Measurements from ENCODE around the gene UNC119B. TPM values are rescaled to one million over a fixed set of nuclear protein-coding genes. Genes with fewer than 3 reads are reported as not detected.
A peak's percentile ranks its signal among the peaks of the same experiment; 100 is the strongest.

UNC119B gene
- polyA plus RNA-seq, 1 of the 3 experiments (the other 2 are of a cell fraction) = 23.6 TPM

- H2AFZ ChIP-seq (ENCODE audit: low read depth) = peak overlapping the region; percentile 17; the same call in 1 of the 2 replicates
- POLR2A ChIA-PET = interaction anchor here (0.6 to 2.1 kb wide), 4 partner anchors 10 to 332 kb away, joined by 3 to 8 read pairs (median 6); no protein-coding TSS in a partner anchor
- H3K79me2 ChIP-seq (ENCODE audit: insufficient read depth) = peaks cover 37% of the 10 kb centered on the region
Measured at GRCh38 chr12:120711411-120711810, 1.2 kb downstream of the UNC119B start.

GRCh38 chr12:120712610-120713009 is 2.4 kb downstream of the UNC119B start:
- no peaks in the 10 kb centered on the region for H4K20me1 ChIP-seq (ENCODE audit: insufficient read depth)
- no peak overlapping the region for H3K27ac ChIP-seq (ENCODE audit: low read depth in 2 of 2, low read length in 1 of 2)
- no peaks in the 10 kb centered on the region for H3K9me3 ChIP-seq
- no peak overlapping the region for H3K4me2 ChIP-seq
- DNase-seq = no peak
- ChIA-PET CTCF (interaction anchor here (1.2 to 5.3 kb wide), 6 partner anchors 10 to 259 kb away, joined by 3 to 67 read pairs (median 6); partner anchors contain the start of genes MLEC and POP5), POLR2A (no interaction called here)
- H3F3A ChIP-seq (replicated peaks; ENCODE audit: insufficient read depth) = peaks cover 15% of the 10 kb centered on the region
- H2AFZ ChIP-seq (ENCODE audit: low read depth) = no peak overlapping the region
- H3K4me3 ChIP-seq (ENCODE audit: low read depth in 2 of 2, low read length in 1 of 2) = no peak overlapping the region; a peak in 1 of 4 replicates
- no peak for TF ChIP-seq RCOR1 (IDR thresholded peaks at IDR 0.05; ENCODE audit: low read length)
- TF ChIP-seq NFIC (IDR thresholded peaks at IDR 0.05; ENCODE audit: borderline replicate concordance) = no peak
- TF ChIP-seq TCF12 (IDR thresholded peaks at IDR 0.05) = no peak
- no peak for TF ChIP-seq EZH2phosphoT487 (IDR thresholded peaks at IDR 0.05; ENCODE audit: borderline replicate concordance, low read depth)
- TF ChIP-seq YY1 (IDR thresholded peaks at IDR 0.05; ENCODE audit: low read depth) = no peak
- no peak for TF ChIP-seq MXI1 (IDR thresholded peaks at IDR 0.05; ENCODE audit: low read depth, low read length)
- TF ChIP-seq CTCF (IDR thresholded peaks at IDR 0.05) = no peak
- no peak for TF ChIP-seq POLR2AphosphoS5 (IDR thresholded peaks at IDR 0.05; ENCODE audit: low read depth, low read length)
- TF ChIP-seq REST (IDR thresholded peaks at IDR 0.05; ENCODE audit: low read depth, low read length) = no peak
- peaks cover 22 to 42% of the 10 kb centered on the region in 2 experiments for H3K36me3 ChIP-seq (replicated peaks in 1 of 2; ENCODE audit: control insufficient read depth in 1 of 2, insufficient read depth in 2 of 2, low read length in 1 of 2)
- H3K9me2 ChIP-seq = no peaks in the 10 kb centered on the region
- no peaks in the 10 kb centered on the region for H3K27me3 ChIP-seq (ENCODE audit: insufficient read depth)
- peaks cover 0 to 29% of the 10 kb centered on the region in 2 experiments; a peak in 2 of 4 replicates for H3K4me1 ChIP-seq (ENCODE audit: control insufficient read depth in 1 of 2, insufficient read depth in 2 of 2, low read depth in 1 of 2, low read length in 1 of 2)
- H3K79me2 ChIP-seq (ENCODE audit: insufficient read depth) = peaks cover 37% of the 10 kb centered on the region
- WGBS (ENCODE audit: low lambda C conversion rate) = 96% methylated on average over 6 of the region's 6 CpGs
- H3K9ac ChIP-seq = no peak overlapping the region

More at GRCh38 chr12:120711411-120711810, 1.2 kb downstream of the UNC119B start:
- H3K27ac ChIP-seq (ENCODE audit: low read depth in 2 of 2, low read length in 1 of 2) = peak overlapping the region; percentile 63 to 79; a peak in 2 of 4 replicates
- DNase-seq = peak; percentile 21
- CTCF ChIA-PET = interaction anchor here (0.8 to 5.3 kb wide), 9 partner anchors 9 to 261 kb away, joined by 3 to 67 read pairs (median 4); partner anchors contain the start of genes ACADS, MLEC and POP5
- no peaks in the 10 kb centered on the region for H4K20me1 ChIP-seq (ENCODE audit: insufficient read depth)
- peak overlapping the region; percentile 84 for H3K9ac ChIP-seq
- peak overlapping the region; percentile 78 to 90 for H3K4me3 ChIP-seq (ENCODE audit: low read depth in 2 of 2, low read length in 1 of 2)
- peaks cover 14 to 35% of the 10 kb centered on the region in 2 experiments for H3K36me3 ChIP-seq (replicated peaks in 1 of 2; ENCODE audit: control insufficient read depth in 1 of 2, insufficient read depth in 2 of 2, low read length in 1 of 2)
- TF ChIP-seq PBX3 (IDR thresholded peaks at IDR 0.05) (no peak), RFX5 (IDR thresholded peaks at IDR 0.05; ENCODE audit: low read length) (no peak), SIN3A (IDR thresholded peaks at IDR 0.05; ENCODE audit: borderline replicate concordance, low read depth, low read length) (no peak), YY1 (IDR thresholded peaks at IDR 0.05; ENCODE audit: low read depth) (no peak), CTCF (IDR thresholded peaks at IDR 0.05) (no peak), EP300 (IDR thresholded peaks at IDR 0.05; ENCODE audit: borderline replicate concordance in 1 of 2, low read depth in 1 of 2, low read length in 1 of 2) (no peak), MXI1 (IDR thresholded peaks at IDR 0.05; ENCODE audit: low read depth, low read length) (0 out of 2 replicates have a peak, but pooled peaks have one; percentile 36), GATA2 (CRISPR knock-in tag; IDR thresholded peaks at IDR 0.05) (no peak), RCOR1 (IDR thresholded peaks at IDR 0.05; ENCODE audit: low read length) (no peak)
- no peaks in the 10 kb centered on the region for H3K9me3 ChIP-seq
- peak overlapping the region; percentile 82 for H3K4me2 ChIP-seq
- WGBS (ENCODE audit: low lambda C conversion rate) = 37% methylated on average over 6 of the region's 6 CpGs
- H3K9me2 ChIP-seq = no peaks in the 10 kb centered on the region
- H3K27me3 ChIP-seq (ENCODE audit: insufficient read depth) = no peaks in the 10 kb centered on the region
- H3F3A ChIP-seq (replicated peaks; ENCODE audit: insufficient read depth) = peaks cover 15% of the 10 kb centered on the region
- peaks cover 0 to 29% of the 10 kb centered on the region in 2 experiments; a peak in 2 of 4 replicates for H3K4me1 ChIP-seq (ENCODE audit: control insufficient read depth in 1 of 2, insufficient read depth in 2 of 2, low read depth in 1 of 2, low read length in 1 of 2)
